ENCODE data around the gene COL28A1. TPM values are rescaled to one million over a fixed set of nuclear protein-coding genes. Genes with fewer than 3 reads are reported as not detected.

The COL28A1 gene
- total and polyA plus RNA-seq, 2 experiments from 2014 or later: 0.31 to 0.70 TPM

DNA sequence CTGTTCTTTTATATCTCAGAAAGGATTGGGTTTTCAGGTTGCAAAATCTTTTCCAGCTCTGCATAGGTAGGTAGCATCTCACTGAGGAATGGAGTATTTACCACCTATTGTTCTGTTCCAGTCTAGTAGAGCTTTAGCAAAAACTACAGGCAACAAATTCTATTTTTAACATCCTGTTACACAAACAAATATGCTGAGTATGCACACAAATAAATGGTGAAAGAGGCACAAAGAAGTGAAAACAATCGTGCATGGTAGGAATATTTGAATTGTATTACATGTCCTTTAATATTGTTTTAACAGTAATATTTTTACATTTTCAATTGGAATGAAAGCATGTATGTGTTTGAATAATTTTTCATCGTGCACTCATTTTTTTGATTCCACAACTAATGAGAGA lies 16.5 kb upstream of the COL28A1 start:
- Histone ChIP-seq H3K9me2 (ENCODE audit: insufficient read depth) (no peaks in the 10 kb centered on the region), H3K36me3 (ENCODE audit: insufficient read depth) (no peaks in the 10 kb centered on the region), H2AFZ (no peak overlapping the region), H3K4me3 (no peak overlapping the region), H4K20me1 (replicated peaks; ENCODE audit: insufficient read depth) (no peaks in the 10 kb centered on the region), H3K27me3 (ENCODE audit: insufficient read depth) (no peaks in the 10 kb centered on the region), H3K4me2 (no peak overlapping the region), H3F3A (replicated peaks; ENCODE audit: low read depth) (no peaks in the 10 kb centered on the region), H3K27ac (ENCODE audit: low read depth) (no peak overlapping the region), H3K4me1 (ENCODE audit: insufficient read depth) (no peaks in the 10 kb centered on the region), H3K79me2 (replicated peaks; ENCODE audit: insufficient read depth) (no peaks in the 10 kb centered on the region)
- Mint-ChIP-seq H3K27ac (no peak overlapping the region), H3K9me3 (no peaks in the 10 kb centered on the region), H3K36me3 (ENCODE audit: low read depth) (peaks cover 2% of the 10 kb centered on the region; the same call in 1 of the 3 replicates), H3K4me3 (no peak overlapping the region), H3K4me1 (peaks cover 2% of the 10 kb centered on the region; the same call in 1 of the 3 replicates), H3K27me3 (ENCODE audit: insufficient read depth, low read depth, poor library complexity) (peaks cover 3% of the 10 kb centered on the region)
- TF ChIP-seq POLR2AphosphoS5 (IDR thresholded peaks at IDR 0.05; ENCODE audit: low read depth) (no peak), CREB1 (CRISPR knock-in tag; IDR thresholded peaks at IDR 0.05; ENCODE audit: low read depth) (no peak), ZNF331 (CRISPR knock-in tag; IDR thresholded peaks at IDR 0.05; ENCODE audit: low read depth) (no peak), NANOG (IDR thresholded peaks at IDR 0.05; ENCODE audit: borderline replicate concordance) (no peak), STAT1 (IDR thresholded peaks at IDR 0.05; ENCODE audit: unreplicated experiment) (no peak), ZNF114 (CRISPR knock-in tag; IDR thresholded peaks at IDR 0.05) (no peak), EZH2phosphoT487 (IDR thresholded peaks at IDR 0.05; ENCODE audit: unreplicated experiment) (no peak), JUNB (IDR thresholded peaks at IDR 0.05; ENCODE audit: unreplicated experiment) (no peak), EZH2 (IDR thresholded peaks at IDR 0.05; ENCODE audit: low read depth, unreplicated experiment) (no peak)
- TF ChIP-seq, protein P1, sequence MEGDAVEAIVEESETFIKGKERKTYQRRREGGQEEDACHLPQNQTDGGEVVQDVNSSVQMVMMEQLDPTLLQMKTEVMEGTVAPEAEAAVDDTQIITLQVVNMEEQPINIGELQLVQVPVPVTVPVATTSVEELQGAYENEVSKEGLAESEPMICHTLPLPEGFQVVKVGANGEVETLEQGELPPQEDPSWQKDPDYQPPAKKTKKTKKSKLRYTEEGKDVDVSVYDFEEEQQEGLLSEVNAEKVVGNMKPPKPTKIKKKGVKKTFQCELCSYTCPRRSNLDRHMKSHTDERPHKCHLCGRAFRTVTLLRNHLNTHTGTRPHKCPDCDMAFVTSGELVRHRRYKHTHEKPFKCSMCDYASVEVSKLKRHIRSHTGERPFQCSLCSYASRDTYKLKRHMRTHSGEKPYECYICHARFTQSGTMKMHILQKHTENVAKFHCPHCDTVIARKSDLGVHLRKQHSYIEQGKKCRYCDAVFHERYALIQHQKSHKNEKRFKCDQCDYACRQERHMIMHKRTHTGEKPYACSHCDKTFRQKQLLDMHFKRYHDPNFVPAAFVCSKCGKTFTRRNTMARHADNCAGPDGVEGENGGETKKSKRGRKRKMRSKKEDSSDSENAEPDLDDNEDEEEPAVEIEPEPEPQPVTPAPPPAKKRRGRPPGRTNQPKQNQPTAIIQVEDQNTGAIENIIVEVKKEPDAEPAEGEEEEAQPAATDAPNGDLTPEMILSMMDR (conservative IDR thresholded peaks at IDR 0.05; ENCODE audit: low read depth in 2 of 2): no peak
- TF ChIP-seq, protein P2, sequence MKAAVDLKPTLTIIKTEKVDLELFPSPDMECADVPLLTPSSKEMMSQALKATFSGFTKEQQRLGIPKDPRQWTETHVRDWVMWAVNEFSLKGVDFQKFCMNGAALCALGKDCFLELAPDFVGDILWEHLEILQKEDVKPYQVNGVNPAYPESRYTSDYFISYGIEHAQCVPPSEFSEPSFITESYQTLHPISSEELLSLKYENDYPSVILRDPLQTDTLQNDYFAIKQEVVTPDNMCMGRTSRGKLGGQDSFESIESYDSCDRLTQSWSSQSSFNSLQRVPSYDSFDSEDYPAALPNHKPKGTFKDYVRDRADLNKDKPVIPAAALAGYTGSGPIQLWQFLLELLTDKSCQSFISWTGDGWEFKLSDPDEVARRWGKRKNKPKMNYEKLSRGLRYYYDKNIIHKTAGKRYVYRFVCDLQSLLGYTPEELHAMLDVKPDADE (IDR thresholded peaks at IDR 0.05): no peak
- TF ChIP-seq, protein P3, sequence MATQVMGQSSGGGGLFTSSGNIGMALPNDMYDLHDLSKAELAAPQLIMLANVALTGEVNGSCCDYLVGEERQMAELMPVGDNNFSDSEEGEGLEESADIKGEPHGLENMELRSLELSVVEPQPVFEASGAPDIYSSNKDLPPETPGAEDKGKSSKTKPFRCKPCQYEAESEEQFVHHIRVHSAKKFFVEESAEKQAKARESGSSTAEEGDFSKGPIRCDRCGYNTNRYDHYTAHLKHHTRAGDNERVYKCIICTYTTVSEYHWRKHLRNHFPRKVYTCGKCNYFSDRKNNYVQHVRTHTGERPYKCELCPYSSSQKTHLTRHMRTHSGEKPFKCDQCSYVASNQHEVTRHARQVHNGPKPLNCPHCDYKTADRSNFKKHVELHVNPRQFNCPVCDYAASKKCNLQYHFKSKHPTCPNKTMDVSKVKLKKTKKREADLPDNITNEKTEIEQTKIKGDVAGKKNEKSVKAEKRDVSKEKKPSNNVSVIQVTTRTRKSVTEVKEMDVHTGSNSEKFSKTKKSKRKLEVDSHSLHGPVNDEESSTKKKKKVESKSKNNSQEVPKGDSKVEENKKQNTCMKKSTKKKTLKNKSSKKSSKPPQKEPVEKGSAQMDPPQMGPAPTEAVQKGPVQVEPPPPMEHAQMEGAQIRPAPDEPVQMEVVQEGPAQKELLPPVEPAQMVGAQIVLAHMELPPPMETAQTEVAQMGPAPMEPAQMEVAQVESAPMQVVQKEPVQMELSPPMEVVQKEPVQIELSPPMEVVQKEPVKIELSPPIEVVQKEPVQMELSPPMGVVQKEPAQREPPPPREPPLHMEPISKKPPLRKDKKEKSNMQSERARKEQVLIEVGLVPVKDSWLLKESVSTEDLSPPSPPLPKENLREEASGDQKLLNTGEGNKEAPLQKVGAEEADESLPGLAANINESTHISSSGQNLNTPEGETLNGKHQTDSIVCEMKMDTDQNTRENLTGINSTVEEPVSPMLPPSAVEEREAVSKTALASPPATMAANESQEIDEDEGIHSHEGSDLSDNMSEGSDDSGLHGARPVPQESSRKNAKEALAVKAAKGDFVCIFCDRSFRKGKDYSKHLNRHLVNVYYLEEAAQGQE (IDR thresholded peaks at IDR 0.05; ENCODE audit: unreplicated experiment): no peak
- TF ChIP-seq, protein P4, sequence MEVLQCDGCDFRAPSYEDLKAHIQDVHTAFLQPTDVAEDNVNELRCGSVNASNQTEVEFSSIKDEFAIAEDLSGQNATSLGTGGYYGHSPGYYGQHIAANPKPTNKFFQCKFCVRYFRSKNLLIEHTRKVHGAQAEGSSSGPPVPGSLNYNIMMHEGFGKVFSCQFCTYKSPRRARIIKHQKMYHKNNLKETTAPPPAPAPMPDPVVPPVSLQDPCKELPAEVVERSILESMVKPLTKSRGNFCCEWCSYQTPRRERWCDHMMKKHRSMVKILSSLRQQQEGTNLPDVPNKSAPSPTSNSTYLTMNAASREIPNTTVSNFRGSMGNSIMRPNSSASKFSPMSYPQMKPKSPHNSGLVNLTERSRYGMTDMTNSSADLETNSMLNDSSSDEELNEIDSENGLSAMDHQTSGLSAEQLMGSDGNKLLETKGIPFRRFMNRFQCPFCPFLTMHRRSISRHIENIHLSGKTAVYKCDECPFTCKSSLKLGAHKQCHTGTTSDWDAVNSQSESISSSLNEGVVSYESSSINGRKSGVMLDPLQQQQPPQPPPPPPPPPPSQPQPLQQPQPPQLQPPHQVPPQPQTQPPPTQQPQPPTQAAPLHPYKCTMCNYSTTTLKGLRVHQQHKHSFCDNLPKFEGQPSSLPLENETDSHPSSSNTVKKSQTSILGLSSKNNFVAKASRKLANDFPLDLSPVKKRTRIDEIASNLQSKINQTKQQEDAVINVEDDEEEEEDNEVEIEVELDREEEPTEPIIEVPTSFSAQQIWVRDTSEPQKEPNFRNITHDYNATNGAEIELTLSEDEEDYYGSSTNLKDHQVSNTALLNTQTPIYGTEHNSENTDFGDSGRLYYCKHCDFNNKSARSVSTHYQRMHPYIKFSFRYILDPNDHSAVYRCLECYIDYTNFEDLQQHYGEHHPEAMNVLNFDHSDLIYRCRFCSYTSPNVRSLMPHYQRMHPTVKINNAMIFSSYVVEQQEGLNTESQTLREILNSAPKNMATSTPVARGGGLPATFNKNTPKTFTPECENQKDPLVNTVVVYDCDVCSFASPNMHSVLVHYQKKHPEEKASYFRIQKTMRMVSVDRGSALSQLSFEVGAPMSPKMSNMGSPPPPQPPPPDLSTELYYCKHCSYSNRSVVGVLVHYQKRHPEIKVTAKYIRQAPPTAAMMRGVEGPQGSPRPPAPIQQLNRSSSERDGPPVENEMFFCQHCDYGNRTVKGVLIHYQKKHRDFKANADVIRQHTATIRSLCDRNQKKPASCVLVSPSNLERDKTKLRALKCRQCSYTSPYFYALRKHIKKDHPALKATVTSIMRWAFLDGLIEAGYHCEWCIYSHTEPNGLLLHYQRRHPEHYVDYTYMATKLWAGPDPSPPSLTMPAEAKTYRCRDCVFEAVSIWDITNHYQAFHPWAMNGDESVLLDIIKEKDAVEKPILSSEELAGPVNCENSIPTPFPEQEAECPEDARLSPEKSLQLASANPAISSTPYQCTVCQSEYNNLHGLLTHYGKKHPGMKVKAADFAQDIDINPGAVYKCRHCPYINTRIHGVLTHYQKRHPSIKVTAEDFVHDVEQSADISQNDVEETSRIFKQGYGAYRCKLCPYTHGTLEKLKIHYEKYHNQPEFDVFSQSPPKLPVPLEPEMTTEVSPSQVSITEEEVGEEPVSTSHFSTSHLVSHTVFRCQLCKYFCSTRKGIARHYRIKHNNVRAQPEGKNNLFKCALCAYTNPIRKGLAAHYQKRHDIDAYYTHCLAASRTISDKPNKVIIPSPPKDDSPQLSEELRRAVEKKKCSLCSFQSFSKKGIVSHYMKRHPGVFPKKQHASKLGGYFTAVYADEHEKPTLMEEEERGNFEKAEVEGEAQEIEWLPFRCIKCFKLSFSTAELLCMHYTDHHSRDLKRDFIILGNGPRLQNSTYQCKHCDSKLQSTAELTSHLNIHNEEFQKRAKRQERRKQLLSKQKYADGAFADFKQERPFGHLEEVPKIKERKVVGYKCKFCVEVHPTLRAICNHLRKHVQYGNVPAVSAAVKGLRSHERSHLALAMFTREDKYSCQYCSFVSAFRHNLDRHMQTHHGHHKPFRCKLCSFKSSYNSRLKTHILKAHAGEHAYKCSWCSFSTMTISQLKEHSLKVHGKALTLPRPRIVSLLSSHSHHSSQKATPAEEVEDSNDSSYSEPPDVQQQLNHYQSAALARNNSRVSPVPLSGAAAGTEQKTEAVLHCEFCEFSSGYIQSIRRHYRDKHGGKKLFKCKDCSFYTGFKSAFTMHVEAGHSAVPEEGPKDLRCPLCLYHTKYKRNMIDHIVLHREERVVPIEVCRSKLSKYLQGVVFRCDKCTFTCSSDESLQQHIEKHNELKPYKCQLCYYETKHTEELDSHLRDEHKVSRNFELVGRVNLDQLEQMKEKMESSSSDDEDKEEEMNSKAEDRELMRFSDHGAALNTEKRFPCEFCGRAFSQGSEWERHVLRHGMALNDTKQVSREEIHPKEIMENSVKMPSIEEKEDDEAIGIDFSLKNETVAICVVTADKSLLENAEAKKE (CRISPR knock-in tag; IDR thresholded peaks at IDR 0.05): no peak
- no peak for DNase-seq (ENCODE audit: low spot score)
- no peak for ATAC-seq
